GM18499 (cell line): ENCODE data around the gene PLCB2.

Experiments
- ATAC-seq: cut with Tn5 transposase; IDR thresholded peaks from one replicate; pipeline ENCODE4 v1.9.1; 2021; ENCODE audit warnings: moderate number of reproducible peaks; ENCODE audit not compliant: insufficient read depth, unreplicated experiment

Gene PLCB2

GRCh38 chr15:40274350-40275274, 33.1 kb downstream of the PLCB2 start:
- no peak for ATAC-seq

GRCh38 chr15:40273428-40273827, 34.3 kb downstream of the PLCB2 start:
- no peak for ATAC-seq

- ATAC-seq: no peak
Observed at GRCh38 chr15:40272485-40273056, 35.2 kb downstream of the PLCB2 start.

- ATAC-seq: no peak
Observed at GRCh38 chr15:40271685-40272484, 35.9 kb downstream of the PLCB2 start.

- no peak for ATAC-seq
Observed at GRCh38 chr15:40270246-40270995, 37.3 kb downstream of the PLCB2 start.

- no peak for ATAC-seq
Observed at GRCh38 chr15:40269604-40270003, 38.1 kb downstream of the PLCB2 start.

- ATAC-seq: no peak
Observed at GRCh38 chr15:40267670-40268069, 40.1 kb downstream of the PLCB2 start.

- ATAC-seq: no peak
Observed at GRCh38 chr15:40266828-40267304, 40.9 kb downstream of the PLCB2 start.

GRCh38 chr15:40265875-40266274, 41.9 kb downstream of the PLCB2 start:
- ATAC-seq: no peak

- no peak for ATAC-seq
Observed at GRCh38 chr15:40265355-40265754, 42.4 kb downstream of the PLCB2 start.

- ATAC-seq: no peak
Observed at GRCh38 chr15:40264321-40265153, 43.2 kb downstream of the PLCB2 start.

GRCh38 chr15:40263024-40263754, 44.5 kb downstream of the PLCB2 start:
- ATAC-seq: no peak

GRCh38 chr15:40259021-40259420, 48.7 kb downstream of the PLCB2 start:
- ATAC-seq: no peak

GRCh38 chr15:40258544-40258943, 49.2 kb downstream of the PLCB2 start:
- no peak for ATAC-seq

- ATAC-seq: no peak
Observed at GRCh38 chr15:40257656-40258450, 49.9 kb downstream of the PLCB2 start.

- no peak for ATAC-seq
Observed at GRCh38 chr15:40256638-40257235, 51.0 kb downstream of the PLCB2 start.

- no peak for ATAC-seq
Observed at GRCh38 chr15:40255033-40255432, 52.7 kb downstream of the PLCB2 start.
